MM.1S (cell line): ENCODE data around the gene DPH2.

ENCODE experiments used
- CTCF ChIP-seq: fragments of 300-600 bp; sonication (generic); IDR thresholded peaks from 2 replicates; pipeline ENCODE4 v1.5.1; 2016; ENCODE audit warnings: antibody characterized with exemption, low read length, mixed read lengths
- EZH2 ChIP-seq: fragments of 300-600 bp; sonication (generic); optimal IDR thresholded peaks from 2 replicates; pipeline ENCODE3; 2017; ENCODE audit warnings: low read depth, mild to moderate bottlenecking, antibody characterized with exemption, low read length, mixed read lengths

- TF ChIP-seq CTCF = no peak
- no peak for TF ChIP-seq EZH2
Observed at GRCh38 chr1:43979261-43979527, 9.4 kb downstream of the DPH2 start.
